GM19452 (cell line): ENCODE data around the gene INO80E.
"Not testable (repeated sequence)": the region's sequence is repeated elsewhere in the genome, so short reads cannot be mapped to it uniquely, and the experiment has no call there.

Experiments used
- ATAC-seq: cut with Tn5 transposase; IDR thresholded peaks from one replicate; pipeline ENCODE4 v1.9.1; 2021; ENCODE audit not compliant: unreplicated experiment

INO80E gene

GRCh38 chr16:29995911-29996765 is at the start of gene INO80E:
TSS of gene INO80E (plus strand) at chr16:29996241. CDS start at chr16:29996311, 70 bp downstream.
- ATAC-seq: peak; percentile 92

GRCh38 chr16:29947897-29948296 is 48.1 kb upstream of the INO80E start:
- no peak for ATAC-seq

DNA sequence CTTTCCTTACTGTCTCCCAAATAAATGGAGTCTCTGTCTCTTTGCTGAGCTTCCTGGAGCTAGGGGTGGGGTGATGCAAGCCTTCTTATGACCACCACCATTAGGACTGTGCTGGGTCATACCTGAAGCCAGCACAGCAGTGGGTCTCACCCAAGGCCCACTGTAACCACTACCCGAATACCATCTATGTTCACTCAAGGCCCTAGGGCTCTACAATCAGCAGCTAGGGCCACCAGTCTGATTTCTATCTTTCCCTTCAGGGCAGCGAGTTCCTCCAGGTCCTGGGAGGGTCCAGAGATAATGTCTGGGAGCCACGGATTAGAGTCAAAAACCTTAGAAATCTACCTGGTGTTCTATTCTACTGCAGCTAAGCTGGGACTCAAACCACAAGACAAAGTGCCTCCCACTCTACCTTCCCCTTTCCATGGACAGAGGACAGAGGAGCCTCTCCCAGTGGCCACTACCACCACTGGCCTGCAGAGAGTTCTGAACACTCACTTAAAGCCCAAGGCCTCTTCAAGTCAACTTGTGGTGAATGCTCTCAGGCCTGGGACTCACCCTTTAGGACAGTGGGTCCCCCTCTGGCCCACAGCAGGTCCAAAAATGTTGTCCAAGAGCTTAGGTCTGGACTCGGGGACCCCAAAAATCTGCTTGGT is 45.1 kb upstream of the INO80E start:
- no peak for ATAC-seq

DNA sequence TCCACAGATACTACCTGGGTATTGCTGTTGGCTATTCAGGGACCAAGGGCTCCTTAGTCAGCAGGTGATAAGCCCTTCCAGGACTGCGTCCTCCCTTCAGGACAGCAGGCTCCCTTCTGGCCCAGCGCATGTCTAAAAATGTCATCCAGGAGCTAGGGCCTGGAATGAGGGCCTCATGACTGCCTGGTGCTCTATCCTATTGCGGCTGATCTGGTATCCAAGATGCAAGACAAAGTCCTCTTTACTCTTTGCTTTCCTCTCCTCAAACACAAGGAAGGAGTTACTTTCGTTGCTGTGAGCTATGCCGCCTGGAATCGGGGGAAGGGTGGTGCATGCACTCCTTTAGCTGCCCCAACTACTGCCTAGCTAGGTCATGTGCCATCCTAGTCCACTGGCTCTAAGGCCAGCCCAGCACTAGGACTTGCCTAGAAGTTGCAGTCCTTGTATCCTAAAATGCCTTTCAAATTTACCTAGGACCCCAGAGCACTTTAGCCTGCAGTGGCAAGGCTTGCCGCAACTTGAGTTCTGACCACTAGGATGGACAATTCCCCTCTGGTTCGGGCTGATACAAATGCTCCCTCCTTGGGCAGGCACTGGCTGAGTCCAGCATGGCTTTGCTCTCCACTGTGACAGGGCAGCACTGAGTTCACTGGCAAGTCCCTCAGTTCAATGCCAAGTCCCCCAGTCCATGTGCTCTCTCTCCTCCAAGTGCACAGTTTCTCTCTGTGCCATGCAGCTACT is 44.2 kb upstream of the INO80E start:
- ATAC-seq: no peak

DNA sequence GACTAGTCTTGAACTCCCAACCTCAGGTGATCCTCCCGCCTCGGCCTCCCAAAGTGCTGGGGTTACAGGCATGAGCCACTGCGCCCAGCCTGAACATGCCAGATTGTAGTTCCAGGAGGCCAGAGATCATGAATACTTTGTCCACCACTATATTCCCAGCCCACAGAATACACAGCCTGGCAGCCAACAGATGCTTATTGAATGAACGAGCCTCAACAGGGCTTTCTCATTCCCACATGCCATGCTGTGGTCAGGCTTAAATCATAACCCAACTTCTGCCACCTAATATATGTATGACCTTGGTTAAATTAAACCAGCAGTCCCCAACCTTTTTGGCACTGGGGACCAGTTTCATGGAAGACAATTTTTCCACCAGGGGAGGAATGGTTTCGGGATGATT is 37.3 kb upstream of the INO80E start:
- ATAC-seq: no peak

DNA sequence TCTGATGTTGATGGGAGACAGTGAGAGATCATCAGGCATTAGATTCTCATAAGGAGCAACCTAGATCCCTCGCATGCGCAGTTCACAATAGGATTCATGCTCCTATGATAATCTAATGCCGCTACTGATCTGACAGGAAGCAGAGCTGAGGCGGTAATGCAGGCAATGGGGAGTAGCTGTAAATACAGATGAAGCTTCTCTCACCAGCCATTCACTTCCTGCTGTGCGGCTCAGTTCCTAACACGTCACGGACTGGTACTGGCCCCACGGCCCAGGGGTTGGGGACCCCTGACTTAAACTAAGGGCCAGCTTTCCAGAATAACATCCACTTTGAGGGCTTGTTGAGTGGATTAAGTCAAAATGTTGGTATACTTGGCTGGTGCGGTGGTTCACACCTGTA is 36.7 kb upstream of the INO80E start:
- no peak for ATAC-seq

DNA sequence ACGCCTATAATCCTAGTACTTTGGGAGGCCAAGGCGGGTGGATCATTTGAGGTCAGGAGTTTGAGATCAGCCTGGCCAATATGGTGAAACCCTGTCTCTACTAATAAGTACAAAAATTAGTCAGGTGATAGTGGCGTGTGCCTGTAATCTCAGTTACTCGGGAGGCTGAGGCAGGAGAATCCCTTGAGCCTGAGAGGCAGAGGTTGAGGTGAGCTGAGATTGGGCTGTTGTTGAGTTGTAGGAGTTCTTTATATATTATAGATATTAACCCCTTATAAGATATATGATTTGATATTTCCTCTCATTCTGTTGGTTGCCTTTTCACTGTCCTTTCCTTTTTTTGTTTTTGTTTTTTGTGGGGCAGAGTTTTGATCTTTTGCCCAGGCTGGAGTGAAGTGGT is 36.2 kb upstream of the INO80E start:
- not testable (repeated sequence) for ATAC-seq

DNA sequence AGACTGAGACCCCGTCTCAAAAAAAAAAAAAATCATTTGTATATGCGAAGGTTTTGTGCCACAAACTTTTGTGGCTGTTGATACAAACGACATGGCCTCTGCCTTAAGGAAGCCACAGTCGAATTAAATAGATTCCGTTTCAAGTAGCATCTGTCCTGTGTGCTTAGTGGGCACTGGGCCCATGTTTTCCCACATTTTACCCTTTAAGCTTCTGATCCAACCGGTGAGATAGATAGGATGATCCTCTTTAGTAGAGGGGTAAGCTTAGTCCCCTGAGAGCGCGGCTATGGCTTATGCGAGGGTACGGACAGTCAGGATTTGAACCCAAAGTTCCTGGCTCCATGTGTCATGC is 34.9 kb upstream of the INO80E start:
- no peak for ATAC-seq

- peak; percentile 83 for ATAC-seq
These were observed 34.3 kb upstream of the INO80E start, which contains the start of gene TMEM219 for GRCh38 chr16:29961479-29962343. TSS of gene TMEM219 (plus strand) at chr16:29962079. CDS start at chr16:29963144, 1,065 bp downstream.

DNA sequence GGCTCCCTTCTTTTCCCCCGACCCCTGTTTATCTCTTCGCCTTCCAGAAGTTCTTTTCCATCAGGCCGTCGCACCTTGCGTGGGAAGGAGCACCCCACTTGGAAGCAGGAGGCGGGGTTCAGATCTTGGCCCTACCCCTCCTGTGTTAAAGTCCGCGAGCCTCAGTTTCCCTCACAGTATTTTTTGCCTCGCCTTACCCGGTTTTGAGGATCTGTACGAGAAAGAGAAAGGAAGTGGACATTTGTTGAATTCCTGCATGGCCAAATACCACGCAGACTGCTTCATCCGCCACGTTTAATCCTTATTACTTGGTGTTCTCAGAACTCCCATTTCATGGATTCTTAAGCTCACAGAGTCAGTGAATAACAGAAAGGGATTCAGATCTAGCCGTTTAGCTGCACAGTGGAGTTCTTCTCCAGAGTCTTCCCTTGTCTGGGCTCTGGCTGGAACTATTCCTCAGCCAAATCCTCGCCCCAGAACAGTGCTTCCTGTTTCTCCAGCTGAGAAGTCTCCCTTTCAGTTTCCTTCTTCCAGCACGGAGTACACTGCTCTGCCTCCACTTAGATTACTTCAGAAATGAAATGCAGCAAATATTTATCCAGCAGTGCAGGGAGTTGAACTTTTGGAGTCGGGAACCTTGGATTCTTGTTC is 33.6 kb upstream of the INO80E start:
- ATAC-seq: no peak

GRCh38 chr16:29963021-29963743 is 32.9 kb upstream of the INO80E start:
- ATAC-seq: no peak

GRCh38 chr16:29968205-29968604 is 27.8 kb upstream of the INO80E start:
- ATAC-seq: no peak

- ATAC-seq: no peak
These were observed 24.7 kb upstream of the INO80E start for GRCh38 chr16:29971304-29971703.

DNA sequence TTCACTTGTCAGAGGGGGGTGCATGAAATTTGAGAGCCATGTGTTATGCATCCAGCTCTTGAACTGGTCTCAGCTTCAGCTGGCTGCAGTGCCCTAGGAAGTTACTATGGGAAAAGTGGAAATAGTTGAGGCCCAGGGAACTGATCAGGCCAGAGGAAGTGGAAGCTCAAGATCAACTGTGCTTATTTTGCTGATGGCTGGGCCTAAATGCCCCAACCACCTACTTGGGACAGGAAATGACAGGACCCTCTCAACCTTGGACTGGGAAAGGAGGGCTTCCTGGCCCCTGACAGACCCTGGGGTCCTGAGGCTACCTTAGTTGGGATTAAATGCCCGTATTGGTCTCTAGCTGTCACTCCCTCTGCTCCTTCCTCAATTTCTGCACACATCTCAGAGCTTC is 23.5 kb upstream of the INO80E start:
- ATAC-seq: no peak

DNA sequence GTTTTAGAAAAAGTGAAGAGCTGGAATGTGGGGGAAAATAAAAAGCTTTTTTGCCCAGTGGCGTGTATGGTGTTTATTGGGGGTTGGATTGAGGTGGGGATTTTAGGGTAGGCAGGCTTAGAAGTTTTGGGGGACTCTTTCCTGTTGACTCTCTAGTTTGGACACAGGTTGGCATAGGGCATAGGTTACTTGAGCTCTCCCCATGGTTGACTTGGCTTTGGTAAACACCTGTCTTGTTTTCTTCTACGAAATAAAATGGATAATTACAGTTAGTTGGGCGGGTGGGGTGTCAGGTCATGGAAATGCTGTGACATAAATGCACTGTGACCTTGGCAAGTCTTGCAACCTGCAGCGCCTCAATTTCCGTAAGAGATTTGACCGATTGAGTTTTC is 23.1 kb upstream of the INO80E start:
- ATAC-seq: no peak

DNA sequence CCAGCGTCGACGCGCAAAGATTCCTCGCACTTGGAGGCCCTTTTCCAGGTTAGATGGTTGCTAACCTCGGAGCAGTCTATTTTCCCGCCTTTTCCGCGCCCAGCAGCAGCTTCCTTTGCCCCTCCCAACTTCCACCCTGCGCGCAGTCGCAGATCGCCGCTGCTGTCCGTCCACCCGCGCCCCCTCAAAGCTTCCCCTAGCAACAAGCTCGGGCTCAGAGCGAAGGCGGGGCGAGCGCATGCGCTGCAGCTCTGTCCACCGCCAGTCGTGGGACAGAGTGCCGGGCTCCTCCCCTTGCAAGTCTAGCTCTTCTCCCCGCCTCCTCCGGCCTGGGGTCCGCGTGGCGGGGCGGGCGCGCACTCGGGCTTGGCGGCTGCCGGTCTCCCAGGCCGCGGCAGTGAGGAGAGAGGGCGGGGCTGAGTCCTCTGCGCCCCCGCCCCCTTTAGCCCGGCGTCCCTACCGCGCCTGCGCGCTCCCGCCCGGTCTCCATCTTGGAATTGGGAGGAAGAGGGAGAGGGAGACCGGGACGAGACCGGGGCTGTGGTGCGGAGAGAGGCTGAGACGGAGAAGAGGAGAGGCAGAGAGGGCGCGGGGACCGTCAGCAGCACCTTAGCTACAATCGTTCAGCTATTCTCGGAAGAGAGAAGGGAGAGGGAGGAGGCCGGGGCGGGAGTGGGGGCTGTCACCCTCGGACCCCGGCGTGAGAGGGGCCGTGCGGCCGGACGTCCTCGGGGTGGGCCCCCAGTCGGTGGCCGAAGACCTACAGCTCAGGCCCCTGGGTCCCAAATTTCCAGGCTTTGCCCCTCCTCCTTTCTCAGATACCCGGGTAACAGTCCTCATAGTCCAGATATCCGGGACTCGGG is 22.4 kb upstream of the INO80E start, which contains the start of gene TAOK2:
Gene TAOK2 (plus strand): TSS at position 485 of the 863 bp plus-strand sequence. CDS start 3,905 bp downstream, outside the sequence.
- ATAC-seq: peak; percentile 92

- no peak for ATAC-seq
These were observed 21.5 kb upstream of the INO80E start for GRCh38 chr16:29974291-29975133.

GRCh38 chr16:29975134-29975538 is 20.9 kb upstream of the INO80E start:
- no peak for ATAC-seq
